ENCODE measurements around the gene LRMDA.

LRMDA gene

DNA sequence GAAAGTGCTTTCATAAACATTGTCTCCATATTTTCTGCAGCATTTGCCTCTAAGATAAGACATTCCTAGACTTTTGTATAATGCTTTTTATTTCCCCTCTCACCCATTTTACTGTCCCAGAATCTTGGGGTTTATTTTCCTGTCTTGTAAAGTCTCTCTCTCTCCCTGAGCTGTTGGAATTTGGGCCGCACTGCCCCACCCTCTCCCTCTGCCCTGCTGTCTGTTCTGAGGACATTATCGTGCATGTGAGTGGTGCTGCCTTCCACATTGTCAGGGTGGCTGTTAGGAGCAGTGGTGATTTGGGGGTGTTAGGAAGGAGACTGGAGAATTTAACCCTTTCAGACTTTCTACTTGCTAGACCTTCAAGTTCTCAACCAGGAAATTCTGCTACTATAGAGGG lies 16.7 kb downstream of the LRMDA start:
- no peaks in the 10 kb centered on the region for H3K79me2 ChIP-seq (ENCODE audit: insufficient read depth, low read depth)
- no peaks in the 10 kb centered on the region for H3K36me3 ChIP-seq (ENCODE audit: insufficient read depth)
- H3K9ac ChIP-seq, result no peak overlapping the region
- H4K20me1 ChIP-seq (ENCODE audit: insufficient read depth), result no peaks in the 10 kb centered on the region
- no peaks in the 10 kb centered on the region for H3K4me1 ChIP-seq (ENCODE audit: low read depth, poor library complexity, severe bottlenecking)
- H2AFZ ChIP-seq (ENCODE audit: low read depth), result no peak overlapping the region
- TF ChIP-seq, protein P1, sequence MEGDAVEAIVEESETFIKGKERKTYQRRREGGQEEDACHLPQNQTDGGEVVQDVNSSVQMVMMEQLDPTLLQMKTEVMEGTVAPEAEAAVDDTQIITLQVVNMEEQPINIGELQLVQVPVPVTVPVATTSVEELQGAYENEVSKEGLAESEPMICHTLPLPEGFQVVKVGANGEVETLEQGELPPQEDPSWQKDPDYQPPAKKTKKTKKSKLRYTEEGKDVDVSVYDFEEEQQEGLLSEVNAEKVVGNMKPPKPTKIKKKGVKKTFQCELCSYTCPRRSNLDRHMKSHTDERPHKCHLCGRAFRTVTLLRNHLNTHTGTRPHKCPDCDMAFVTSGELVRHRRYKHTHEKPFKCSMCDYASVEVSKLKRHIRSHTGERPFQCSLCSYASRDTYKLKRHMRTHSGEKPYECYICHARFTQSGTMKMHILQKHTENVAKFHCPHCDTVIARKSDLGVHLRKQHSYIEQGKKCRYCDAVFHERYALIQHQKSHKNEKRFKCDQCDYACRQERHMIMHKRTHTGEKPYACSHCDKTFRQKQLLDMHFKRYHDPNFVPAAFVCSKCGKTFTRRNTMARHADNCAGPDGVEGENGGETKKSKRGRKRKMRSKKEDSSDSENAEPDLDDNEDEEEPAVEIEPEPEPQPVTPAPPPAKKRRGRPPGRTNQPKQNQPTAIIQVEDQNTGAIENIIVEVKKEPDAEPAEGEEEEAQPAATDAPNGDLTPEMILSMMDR (conservative IDR thresholded peaks at IDR 0.05; ENCODE audit: low read depth, low read length), result no peak
- H3K4me2 ChIP-seq, result no peak overlapping the region
- H3K27me3 ChIP-seq (ENCODE audit: insufficient read depth, low read depth), result no peaks in the 10 kb centered on the region
- H3K4me3 ChIP-seq (IDR thresholded peaks at IDR 0.05; ENCODE audit: insufficient read depth, low read depth, low read length), result no peak overlapping the region
- no peak overlapping the region for H3K27ac ChIP-seq

DNA sequence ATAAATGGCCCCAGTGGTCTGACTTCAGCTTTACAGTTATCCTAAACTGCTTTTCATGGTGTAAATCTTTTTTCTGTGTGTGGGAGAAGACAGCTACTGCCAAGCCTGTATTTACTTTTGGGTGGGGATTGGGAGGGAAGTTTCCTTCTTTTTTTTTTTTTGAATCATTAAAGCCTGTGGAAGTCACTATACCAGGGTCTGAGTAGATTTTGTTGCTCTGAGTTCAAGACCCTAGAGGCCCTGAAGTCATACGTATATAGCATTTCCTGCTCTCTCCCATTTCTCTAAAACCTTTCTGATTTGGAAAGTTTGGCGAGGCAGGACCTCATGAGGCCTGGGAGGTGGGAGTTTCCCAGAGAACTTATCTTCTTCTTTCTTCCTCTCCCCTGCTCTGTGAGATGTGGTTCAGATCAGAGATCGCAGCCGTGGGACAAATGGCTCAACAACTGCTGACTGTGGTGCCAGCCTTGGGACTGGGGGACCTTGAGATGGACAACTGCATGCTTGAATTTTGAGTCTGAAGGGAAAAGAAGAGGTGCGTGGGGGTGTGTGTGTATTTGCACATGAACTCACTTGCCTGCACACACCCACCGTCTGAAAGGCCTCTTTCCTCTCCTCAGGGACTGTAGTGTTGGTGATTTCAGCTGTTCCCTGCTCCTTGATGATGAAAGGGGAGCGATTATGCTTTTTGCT lies 18.1 kb downstream of the LRMDA start:
- no peak overlapping the region for H3K4me3 ChIP-seq (IDR thresholded peaks at IDR 0.05; ENCODE audit: insufficient read depth, low read depth, low read length)
- H2AFZ ChIP-seq (ENCODE audit: low read depth), result no peak overlapping the region
- H3K36me3 ChIP-seq (ENCODE audit: insufficient read depth), result no peaks in the 10 kb centered on the region
- H3K4me1 ChIP-seq (ENCODE audit: low read depth, poor library complexity, severe bottlenecking), result no peaks in the 10 kb centered on the region
- H3K27ac ChIP-seq, result no peak overlapping the region
- no peak overlapping the region for H3K4me2 ChIP-seq
- H3K27me3 ChIP-seq (ENCODE audit: insufficient read depth, low read depth), result no peaks in the 10 kb centered on the region
- H3K79me2 ChIP-seq (ENCODE audit: insufficient read depth, low read depth), result no peaks in the 10 kb centered on the region
- TF ChIP-seq, protein P1 (conservative IDR thresholded peaks at IDR 0.05; ENCODE audit: low read depth, low read length), result no peak
- H3K9ac ChIP-seq, result no peak overlapping the region
- no peaks in the 10 kb centered on the region for H4K20me1 ChIP-seq (ENCODE audit: insufficient read depth)

DNA sequence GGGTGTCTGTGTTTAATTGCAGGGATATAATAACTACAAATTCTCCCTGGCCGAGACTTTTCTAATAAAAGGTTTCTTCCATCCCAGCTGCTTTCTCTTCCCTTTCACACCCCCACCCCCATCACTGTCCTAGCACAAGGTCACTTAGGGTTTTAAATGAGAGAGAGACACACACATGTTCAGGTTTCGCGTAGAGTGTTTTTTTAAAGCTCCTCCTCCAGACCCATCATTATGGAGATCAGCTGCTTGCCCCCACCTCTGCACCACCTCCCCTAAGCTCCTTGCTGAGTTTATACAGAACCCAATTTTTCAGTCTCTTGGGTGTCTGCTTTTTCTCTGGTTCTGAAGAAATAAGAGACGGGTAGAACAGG lies 18.6 kb downstream of the LRMDA start:
- TF ChIP-seq, protein P1 (conservative IDR thresholded peaks at IDR 0.05; ENCODE audit: low read depth, low read length), result no peak
- no peak overlapping the region for H2AFZ ChIP-seq (ENCODE audit: low read depth)
- H3K9ac ChIP-seq, result no peak overlapping the region
- no peak overlapping the region for H3K4me3 ChIP-seq (IDR thresholded peaks at IDR 0.05; ENCODE audit: insufficient read depth, low read depth, low read length)
- H3K4me1 ChIP-seq (ENCODE audit: low read depth, poor library complexity, severe bottlenecking), result no peaks in the 10 kb centered on the region
- no peak overlapping the region for H3K4me2 ChIP-seq
- H3K27me3 ChIP-seq (ENCODE audit: insufficient read depth, low read depth), result no peaks in the 10 kb centered on the region
- H3K79me2 ChIP-seq (ENCODE audit: insufficient read depth, low read depth), result no peaks in the 10 kb centered on the region
- no peak overlapping the region for H3K27ac ChIP-seq
- H4K20me1 ChIP-seq (ENCODE audit: insufficient read depth), result no peaks in the 10 kb centered on the region
- no peaks in the 10 kb centered on the region for H3K36me3 ChIP-seq (ENCODE audit: insufficient read depth)

DNA sequence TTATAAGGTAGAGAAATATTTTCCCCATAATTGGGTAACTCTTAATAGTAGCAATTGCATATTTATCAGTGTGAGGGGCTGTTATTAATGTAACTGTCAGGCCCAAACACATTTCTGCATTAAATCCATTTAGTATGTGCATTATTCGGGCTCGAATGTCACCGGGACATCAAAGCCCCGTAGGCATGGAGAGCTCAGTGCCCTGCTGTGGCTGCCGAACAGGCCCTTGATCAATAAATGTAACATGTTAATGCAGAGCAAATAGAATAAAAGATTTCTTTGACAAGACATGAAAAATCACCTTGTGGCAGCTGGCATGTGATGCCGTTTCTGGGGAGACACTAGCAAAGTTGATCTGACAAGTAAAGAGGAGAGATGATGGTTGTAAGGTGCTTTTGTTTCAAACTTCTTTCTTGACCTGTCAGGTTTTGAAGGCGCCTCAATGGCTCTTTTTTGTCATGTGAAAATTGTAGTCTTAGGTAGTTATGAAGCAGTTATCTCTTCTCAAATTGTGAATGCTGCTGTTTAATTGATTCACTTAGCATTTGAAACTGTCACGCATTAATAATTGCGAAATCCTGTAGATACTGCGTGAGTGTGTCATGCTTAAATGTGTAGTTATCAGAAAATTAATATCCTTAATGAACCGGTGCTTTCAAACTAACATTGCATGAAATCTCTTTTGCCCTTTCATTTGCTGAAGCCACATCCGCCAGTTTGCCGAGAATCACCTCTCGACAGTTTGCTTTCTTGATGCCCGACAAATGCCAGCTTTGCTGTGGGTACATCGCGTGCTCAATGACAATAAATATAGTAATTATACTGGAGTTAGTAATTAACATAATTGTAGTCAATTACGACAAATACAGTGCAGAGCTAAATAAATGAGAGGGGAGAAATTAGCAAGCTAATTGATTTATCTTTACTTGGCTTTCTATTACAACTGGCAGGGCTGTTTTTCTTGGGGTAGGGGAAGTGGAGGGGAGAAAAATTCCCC lies 19.5 kb downstream of the LRMDA start:
- Histone ChIP-seq H3K79me2 (ENCODE audit: insufficient read depth, low read depth) (no peaks in the 10 kb centered on the region), H3K4me1 (ENCODE audit: low read depth, poor library complexity, severe bottlenecking) (no peaks in the 10 kb centered on the region), H3K9ac (no peak overlapping the region), H3K4me3 (IDR thresholded peaks at IDR 0.05; ENCODE audit: insufficient read depth, low read depth, low read length) (no peak overlapping the region), H3K27ac (no peak overlapping the region), H3K36me3 (ENCODE audit: insufficient read depth) (no peaks in the 10 kb centered on the region), H4K20me1 (ENCODE audit: insufficient read depth) (no peaks in the 10 kb centered on the region), H2AFZ (ENCODE audit: low read depth) (no peak overlapping the region), H3K4me2 (no peak overlapping the region), H3K27me3 (ENCODE audit: insufficient read depth, low read depth) (no peaks in the 10 kb centered on the region)
- TF ChIP-seq, protein P1 (conservative IDR thresholded peaks at IDR 0.05; ENCODE audit: low read depth, low read length), result no peak
